Right renal cortex interstitium (tissue), 3 donors: ENCODE data around the gene PTPRA. TPM values are rescaled to one million over a fixed set of nuclear protein-coding genes. Genes with fewer than 3 reads are reported as not detected.

Experiments
- polyA plus RNA-seq, 3 donors: library from polyadenylated mRNA; unstranded; fragments of 120-200 nt; gene quantifications; one replicate each; pipeline ENCODE4 v1.2.1, GENCODE V29; 2013; ENCODE audit not compliant: insufficient read length in 3 of 3

Gene PTPRA
- polyA plus RNA-seq, 3 donors: 106 to 117 (median 114) TPM

Other genes with a start within 250 kb of the PTPRA start
- gene NOP56, start 220.8 kb upstream of the PTPRA start, polyA plus RNA-seq: 100 to 1,000 TPM; 244 to 266 (median 248) TPM
- gene IDH3B, start 209.3 kb upstream of the PTPRA start, polyA plus RNA-seq: 100 to 1,000 TPM; 128 to 137 (median 129) TPM
- 10 to 100 TPM; 22.8 to 27.1 (median 25.7) TPM for gene EBF4, start 180.7 kb upstream of the PTPRA start, polyA plus RNA-seq
- 100 to 1,000 TPM; 242 to 257 (median 256) TPM for gene CPXM1, start 72.9 kb upstream of the PTPRA start, polyA plus RNA-seq
- under 1 TPM in 2 of 3 donors, not detected in 1; 0.17 to 0.28 TPM for gene C20orf141, start 58.5 kb upstream of the PTPRA start, polyA plus RNA-seq
- gene TMEM239, start 57.1 kb upstream of the PTPRA start, polyA plus RNA-seq: under 1 TPM in 1 of 3 donors, not detected in 2; 0.04 TPM
- 10 to 100 TPM; 52.1 to 59.9 (median 52.4) TPM for gene PCED1A, start 32.8 kb upstream of the PTPRA start, polyA plus RNA-seq
- gene VPS16, start 32.7 kb upstream of the PTPRA start, polyA plus RNA-seq: 10 to 100 TPM; 34.5 to 38.0 (median 35.3) TPM
- under 1 TPM in 2 of 3 donors, not detected in 1; 0.22 to 0.34 TPM for gene GNRH2, start 170.1 kb downstream of the PTPRA start, polyA plus RNA-seq
- 10 to 100 TPM; 49.1 to 57.7 (median 49.6) TPM for gene MRPS26, start 172.6 kb downstream of the PTPRA start, polyA plus RNA-seq
- gene OXT, start 198.1 kb downstream of the PTPRA start, polyA plus RNA-seq: under 1 TPM in 2 of 3 donors, not detected in 1; 0.40 to 0.47 TPM
- gene AVP, start 211.2 kb downstream of the PTPRA start, polyA plus RNA-seq: not detected